Measurements from ENCODE around the gene FAM3B.

- no peak for TF ChIP-seq PKNOX1 (IDR thresholded peaks at IDR 0.05)
- no peak for TF ChIP-seq LEF1 (IDR thresholded peaks at IDR 0.05; ENCODE audit: borderline replicate concordance)
- no peak for TF ChIP-seq FOXA1 (IDR thresholded peaks at IDR 0.05)
- no peak for TF ChIP-seq FOXM1 (IDR thresholded peaks at IDR 0.05; ENCODE audit: borderline replicate concordance)
- TF ChIP-seq TARDBP (IDR thresholded peaks at IDR 0.05): no peak
- TF ChIP-seq NFRKB (IDR thresholded peaks at IDR 0.05): no peak
- TF ChIP-seq ARNT (IDR thresholded peaks at IDR 0.05): no peak
Observed at GRCh38 chr21:41315726-41316125, 875 bp upstream of the FAM3B start.

All from HEK293T (cell line).